ENCODE measurements around the gene HAND2.

HAND2 gene

DNA sequence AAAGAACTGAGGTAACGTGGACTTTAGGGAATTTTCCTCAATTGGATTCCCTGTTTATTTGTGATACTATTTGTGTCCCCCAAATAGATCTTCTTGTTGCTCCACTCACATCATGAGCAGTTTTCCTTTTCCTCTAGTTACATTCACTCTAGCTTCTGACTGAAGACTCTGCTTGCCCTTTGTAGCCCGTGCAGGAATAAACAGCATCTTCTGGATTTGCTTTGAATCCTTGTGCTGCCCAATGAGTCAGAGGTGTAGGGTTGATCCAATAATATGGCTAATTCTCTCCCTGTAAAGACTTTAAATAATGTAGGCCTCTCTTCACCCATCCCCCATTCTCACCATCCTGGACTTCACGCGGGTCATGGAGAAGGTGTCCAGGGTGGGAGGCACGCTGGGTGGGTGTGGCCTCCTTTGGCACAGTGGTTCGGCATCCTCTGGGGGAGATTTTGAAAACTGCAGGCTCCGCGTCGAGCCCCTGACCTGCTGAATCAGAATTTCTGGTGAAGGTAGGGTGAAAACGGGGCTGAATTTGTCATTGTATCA is 9.0 kb downstream of the HAND2 start:
- no peak for DNase-seq (ENCODE audit: low read depth)

DNA sequence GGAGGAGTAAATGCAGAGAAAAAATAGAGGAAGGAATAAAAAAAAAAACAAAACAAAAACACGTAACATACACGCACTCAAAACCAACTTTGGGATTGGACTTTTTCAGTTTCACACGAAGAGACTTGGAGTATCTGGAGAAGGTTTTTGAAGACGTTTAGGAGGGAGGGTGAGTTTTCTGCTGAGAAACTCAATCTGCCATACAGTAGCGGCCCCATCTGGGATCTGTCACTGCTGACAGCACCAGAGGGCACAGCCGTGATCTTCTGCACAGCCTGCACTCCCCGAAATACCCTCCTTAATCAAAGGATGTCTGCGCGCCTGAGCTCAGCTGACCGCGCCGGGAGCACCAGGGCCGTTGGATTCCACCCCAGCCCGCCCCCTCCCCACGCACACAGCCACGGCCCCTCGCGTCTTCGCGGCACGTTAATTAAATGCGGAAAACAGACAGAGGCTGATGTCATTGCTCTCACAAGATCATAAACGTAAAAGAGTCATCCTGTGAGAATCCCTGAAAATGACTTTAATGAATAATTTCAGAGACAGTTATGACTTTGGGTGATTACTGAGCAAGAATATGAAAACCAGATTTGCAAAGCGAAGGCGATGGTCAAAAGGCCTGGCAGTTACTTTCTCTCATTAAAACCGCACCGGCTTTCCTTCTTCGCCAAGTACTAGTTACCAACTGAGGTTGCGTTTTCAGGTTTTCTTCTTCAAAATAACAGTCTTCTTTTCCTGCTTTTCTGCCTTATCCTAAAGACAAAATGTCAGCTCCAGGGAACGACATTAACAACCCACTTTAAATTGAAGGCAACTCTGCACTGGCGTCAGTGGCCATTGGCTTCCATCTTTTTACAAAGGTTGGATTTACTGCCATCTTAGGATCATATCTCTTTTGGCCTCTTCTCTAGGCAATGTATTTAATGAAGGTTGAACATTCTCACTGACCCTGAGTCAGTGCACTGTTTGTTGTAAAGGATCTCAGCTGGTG is 10.6 kb downstream of the HAND2 start:
- no peak for DNase-seq (ENCODE audit: low read depth)

DNA sequence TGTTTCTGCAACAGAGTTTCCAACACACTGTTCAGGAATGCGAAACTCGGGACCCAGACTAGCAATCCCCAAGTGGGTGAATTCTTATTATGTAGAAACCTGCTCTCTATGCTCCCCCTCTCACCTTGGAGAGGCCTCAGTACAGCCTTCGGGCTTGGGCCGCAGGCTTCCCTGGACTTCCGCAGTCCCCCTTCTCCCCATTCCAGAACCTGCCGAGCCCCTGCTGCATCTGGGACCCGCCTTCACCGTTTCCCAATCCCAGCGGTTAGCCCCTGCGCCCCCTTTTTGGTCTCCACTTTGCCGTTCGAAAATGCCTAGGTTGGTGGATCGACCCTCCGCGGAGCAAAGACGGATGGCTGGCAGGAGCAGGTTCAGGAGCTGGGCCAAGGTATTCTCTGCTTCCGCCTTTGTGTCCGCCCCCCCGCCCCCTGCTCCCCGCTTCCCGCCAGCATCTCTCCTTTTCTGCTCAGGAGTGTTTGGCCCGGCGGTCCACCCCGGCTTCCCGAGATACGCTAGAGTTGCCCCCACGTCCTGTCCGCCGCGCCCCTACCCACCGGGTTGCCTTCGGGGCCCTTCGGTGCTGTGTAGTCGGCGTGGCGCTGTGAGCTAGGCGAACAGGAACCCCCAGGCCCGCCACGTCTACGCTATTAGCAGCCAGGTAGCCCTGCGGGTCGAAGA is 11.5 kb downstream of the HAND2 start:
- DNase-seq (ENCODE audit: low read depth) = no peak

DNA sequence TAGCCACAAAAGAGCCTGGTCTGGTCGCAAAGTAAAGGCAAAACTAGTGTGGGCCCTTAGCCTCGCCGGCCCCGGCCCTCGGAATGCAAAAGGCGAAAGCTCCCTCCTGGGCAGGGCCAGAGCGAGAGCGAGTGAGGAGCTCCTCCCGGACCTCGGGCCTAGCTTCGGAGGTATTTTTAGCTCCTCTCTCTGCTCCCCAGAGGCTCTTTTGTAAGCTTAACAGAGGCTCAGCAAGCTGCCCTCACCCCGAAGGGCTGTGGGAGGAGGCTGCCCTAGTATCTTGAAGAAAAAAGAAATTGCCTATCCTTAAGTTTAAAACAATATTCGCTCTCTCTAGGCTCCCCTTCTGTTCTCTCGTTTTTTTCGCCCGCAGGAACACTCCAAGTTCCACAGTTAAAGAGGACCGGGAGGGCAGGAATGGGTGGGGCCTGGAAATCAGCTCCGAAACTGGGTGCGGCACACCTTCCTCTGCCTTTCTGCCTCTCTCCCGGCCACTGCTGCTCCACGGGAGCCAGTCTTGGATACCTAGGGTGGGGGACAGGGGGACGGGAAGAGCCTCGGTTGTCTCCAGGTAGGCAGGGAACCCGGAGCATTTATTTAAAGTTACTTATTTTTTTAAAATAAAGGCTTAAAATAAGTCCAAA is 12.1 kb downstream of the HAND2 start:
- DNase-seq (ENCODE audit: low read depth) = no peak

DNA sequence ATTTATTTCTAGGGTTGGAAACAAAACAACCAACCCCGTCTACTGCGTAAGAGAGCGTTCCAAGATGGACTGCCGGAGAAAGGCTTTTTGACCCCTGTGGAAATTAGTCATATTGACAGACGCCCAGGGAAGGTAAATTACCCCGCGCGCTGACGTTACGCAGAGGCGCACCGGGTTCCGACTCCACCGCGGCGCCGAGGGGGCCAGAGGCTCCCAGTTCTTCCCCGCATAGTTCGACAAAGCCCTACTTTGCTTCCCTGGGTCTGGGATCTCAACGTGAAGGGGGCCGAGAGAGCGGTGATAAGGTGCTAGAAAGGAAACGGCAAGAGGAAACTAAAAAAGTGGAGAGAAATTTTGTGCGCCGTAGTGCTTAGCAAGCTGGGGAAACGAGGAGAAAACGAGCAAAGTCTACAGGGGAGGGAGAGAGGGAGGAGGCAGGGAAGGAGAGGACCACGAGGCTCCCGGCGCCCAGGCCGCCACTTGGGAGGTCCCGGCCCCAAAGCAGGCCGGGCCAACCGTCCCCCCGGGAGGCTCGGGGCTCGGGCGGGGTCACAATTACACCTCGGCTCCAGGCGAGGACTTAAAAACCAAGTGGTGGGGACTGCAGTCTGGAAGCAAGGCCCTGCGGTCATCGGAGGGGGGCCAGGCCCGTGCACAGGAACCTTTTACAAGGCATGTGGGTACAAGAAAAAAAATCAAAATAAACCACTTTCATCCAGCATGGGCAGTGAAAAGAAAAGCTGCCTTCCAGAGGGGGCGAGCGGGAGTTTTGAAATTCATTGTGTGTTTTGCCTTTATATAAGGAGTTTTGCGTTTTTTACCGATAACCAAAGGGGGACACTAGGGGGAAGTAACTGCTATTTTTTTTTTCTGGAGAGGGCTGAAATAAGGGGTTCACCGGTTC is 13.2 kb downstream of the HAND2 start:
- DNase-seq (ENCODE audit: low read depth) = no peak

DNA sequence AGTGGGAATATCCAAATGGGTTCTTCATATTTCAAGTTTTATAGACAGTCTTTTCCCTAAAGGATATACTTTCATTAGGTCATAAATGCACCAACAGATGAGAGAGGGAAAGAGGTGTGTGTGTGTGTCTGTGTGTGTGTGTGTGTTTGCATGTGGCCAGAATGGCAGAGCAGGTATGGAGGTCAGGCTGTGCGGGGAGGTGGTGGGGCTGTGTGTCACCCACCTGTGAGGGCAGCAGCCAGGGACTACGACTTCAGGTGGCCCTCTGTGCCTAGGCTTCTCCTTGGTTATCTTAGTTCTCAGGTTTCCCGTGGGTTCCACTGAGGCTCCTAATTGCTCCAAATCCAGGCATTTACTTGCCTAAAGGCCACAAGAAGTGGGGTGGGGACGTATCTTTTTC is 14.6 kb downstream of the HAND2 start:
- no peak for DNase-seq (ENCODE audit: low read depth)

DNA sequence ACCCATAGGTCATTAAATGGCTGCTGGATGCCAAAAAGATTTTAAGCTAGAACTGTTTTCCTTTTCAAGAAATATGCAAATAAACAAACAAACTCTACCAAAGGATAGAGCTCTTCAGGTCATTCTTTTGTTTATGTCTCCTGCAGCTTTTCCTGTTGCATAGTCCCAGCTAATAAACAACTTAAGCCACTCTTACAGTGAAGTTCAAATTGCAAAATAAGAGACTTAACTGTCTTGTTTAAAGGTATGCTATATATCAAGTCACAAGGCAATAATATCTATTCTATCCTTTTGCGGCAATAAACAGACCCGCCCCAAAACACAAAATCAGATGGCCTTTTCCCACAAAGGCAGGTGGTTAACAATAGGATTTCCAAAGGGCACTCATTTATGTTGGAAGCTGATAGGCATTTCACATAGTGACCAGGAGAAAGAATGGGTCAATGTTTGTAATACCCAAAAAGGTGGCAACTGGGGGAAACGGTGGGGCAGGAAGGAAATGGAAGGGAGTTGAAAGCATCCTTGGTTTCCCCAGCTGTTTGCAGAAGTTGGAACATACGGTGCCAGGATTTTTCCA is 15.3 kb downstream of the HAND2 start:
- DNase-seq (ENCODE audit: low read depth) = no peak

DNA sequence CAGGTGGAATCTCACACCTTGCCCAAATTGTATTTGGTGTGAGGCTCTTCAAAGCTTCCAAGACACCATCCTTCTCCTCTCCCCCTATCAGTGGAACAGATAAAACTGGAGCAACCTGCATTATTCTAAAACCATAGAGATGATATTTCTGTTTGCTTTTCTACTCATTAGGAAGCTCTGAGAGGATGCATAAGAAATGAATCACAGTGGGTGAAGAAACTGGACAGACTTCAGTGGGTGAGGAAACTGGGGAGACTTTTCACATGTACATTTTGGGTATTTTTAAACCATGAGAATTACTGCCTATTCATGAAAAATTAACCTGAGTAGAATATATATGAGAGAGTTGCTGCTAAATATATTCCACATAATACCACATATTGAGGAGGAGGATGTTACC is 16.4 kb downstream of the HAND2 start:
- DNase-seq (ENCODE audit: low read depth) = no peak

DNA sequence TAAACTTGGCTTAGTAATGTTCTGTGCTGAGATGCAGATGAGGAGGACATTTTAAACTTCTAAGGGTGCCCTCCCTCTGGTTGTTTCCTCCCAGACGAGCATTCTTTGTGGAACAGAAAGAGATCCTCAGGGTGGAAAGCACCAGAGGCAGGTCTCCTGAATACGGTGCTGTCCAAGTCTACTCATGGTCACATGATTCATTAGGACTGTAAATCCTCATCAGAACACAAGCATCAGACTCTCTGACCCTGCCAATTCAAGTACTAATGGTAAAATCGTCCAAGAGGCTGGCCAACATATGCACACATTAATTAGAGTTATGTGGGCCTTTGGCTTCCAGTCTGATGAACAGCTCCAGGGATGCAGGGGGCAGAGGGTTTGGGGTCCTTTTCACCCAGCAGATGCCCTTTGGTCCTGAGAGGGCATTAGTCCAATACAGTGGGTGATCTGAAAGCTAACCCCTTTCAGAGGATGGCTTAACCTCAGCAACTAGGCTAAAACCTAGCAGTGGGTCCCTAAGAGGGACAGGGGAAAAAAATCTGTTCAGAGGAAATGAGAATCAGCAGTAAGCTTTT is 18.2 kb downstream of the HAND2 start:
- no peak for DNase-seq (ENCODE audit: low read depth)

DNA sequence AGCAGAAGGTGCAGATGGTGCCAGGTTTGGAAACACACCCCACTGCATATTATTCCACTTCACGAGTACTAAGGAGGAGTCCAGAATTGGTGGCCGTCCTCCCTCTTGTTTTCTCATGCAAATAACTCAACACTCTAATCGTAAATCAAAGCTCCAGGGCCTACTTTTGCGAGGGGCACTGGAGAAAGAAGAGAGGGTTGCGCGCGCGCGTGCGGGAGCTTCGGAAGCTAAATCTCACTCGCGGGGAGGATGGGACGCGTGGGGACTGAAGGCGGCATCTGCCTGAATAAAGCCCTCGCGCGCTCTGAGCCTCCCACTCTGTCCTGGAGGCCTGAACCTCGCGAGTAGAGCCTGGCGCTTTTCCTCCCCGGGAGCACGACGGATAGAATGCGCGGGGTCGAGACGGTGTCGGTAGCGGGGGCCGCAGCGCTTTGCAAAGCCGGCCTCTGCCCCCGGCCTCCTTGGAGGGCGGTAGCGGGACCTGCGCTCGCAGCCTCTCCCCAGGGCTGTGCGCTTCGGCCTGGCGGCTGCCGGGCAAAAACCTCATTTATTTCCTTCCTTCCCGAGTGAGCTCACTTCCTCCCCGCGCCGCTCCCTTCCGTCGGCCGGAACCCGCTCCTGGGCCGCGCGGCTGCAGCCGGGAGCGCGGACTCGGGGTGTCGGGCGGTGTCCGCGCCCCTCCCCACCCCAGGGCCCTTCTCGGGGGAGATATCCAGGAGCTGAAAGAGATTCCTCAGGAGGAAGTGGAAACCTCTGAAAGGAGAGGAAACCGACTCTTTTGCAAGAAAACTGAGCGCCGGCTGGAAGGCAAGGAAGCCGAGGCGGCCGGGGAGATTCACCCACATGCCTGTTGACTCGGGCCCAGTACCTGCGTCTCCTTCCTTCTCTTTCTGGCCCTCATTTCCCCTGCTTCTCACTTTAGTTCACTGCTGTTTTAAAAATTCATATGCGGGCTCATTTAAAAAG is 20.7 kb downstream of the HAND2 start:
- no peak for DNase-seq (ENCODE audit: low read depth)

DNA sequence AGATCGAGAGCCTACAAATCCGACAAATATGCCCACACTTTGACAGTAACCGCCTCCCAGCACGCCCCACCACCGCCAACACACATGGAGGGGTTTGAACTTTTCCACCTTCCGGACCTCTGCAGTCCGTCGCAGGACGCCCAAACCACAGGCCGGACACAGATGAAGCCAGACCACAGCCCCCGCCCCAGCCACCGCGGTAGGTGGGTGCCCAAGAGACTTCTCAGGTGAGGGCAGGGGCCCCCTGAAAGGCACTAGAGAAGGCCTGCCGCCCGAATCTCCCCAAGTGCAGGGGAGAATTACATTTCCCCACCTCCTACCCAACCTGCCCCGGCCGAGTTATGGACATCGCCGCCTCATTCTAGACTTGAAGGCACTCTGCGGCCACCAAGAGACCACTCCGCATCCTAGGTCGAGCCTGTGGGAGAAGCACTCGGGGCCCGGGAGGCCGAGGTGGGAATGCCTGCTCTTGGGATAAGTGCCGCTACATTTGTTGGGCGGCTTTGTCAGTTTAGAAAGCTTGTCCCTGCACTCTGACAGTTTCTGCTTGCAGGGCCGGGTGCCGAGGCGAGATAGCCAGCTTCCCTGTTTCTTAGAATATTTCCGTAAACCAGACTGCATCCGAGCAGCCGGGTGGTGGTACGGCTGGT is 21.5 kb downstream of the HAND2 start:
- DNase-seq (ENCODE audit: low read depth) = no peak

DNA sequence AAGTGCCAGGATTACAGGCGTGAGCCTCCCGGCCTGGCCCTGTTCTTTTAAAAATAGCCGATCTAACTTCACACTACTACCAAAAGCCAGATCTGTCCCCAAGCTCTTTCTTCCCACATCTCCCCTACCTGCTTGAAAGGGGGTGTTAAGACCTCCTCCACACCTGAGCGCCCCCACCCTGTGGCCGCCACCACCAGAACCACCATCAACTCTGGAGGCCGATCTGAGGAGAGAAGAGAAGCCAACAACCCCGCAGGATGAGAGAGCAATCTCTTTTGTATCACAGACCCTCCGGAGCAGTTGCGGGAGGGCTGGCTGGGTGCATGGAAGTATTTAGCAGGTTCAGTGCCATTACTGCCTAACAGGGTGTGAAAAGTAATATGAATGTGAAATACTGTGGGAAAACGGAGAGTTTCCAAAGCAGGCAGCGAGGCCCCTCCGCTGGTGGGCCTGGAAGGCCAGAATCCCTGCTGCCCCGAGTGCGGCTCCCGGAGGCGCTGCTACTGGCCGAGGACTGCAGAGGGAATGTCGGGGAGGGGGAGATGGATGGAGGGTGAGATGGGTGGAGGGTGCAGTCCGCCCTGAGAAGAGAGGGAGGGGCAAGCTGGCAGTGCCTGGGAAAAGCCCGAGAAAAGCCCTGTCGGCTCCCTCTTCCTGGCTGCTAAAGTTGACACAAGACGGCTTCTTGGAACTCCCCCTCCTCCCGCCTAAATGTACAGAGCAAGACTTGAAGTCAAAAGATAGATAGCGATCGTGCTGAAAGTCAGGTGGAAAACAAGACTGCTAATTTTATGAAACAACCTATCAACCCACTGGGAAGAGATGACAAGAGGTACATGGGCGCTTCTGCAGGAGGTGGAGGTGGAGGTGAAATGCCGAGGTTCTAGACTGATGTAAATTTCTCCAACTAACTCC is 22.3 kb downstream of the HAND2 start:
- no peak for DNase-seq (ENCODE audit: low read depth)

DNA sequence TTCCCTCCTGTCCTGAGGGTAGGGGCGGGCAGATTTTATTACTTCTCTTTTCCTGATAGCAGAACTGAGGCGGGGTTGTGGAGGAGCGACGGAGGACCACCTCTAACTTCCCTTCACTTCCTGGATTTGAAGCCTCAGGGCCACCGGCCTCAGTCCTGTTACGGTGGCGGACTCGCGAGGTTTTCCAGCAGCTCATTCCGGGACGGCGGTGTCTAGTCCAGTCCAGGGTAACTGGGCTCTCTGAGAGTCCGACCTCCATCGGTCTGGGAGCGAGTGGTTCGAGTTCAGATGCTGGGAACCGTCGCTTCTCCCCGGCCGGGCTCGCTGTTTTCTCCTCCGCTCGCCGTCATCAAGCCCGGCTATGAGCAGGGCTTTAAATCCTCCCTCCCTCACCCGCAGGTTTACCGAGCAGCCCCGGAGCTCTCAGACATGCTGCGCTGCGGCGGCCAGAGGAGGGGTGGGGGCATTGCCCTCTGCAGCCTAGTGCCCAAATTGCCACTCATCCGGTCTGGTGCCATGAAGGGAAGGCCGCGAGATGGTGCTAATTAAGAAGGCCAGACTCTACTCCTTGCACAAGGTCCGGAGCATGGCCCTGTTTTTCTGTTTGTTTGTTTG is 23.3 kb downstream of the HAND2 start:
- DNase-seq (ENCODE audit: low read depth) = no peak

DNA sequence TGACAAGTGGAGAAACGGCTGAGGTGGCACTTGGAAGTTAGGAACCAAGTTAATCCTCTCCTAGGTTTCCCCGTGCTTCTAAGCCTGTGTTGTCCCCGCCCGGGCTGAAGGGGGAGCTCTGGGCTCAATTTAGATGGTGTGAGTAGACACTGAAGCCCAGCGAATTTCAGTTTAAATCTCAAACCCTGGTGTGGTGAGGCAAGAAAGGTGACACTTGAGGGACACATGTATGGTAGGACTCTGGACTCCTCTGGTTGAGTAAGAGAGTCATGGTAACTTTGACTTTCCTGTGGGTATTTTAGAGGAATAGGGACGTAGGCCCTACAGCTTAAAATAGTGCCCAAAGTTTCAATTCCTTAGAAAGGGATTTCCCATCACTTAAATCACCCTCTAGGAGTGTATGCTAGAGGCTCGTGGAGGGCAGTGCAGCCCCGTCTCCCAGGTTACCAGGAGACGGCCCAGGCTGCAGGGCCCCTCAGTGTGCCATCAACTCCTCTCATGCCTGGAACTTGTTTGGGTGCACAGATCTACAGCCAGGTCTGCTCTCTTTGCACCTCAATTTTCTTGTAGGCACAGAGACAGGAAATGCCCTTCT is 24.0 kb downstream of the HAND2 start:
- no peak for DNase-seq (ENCODE audit: low read depth)

DNA sequence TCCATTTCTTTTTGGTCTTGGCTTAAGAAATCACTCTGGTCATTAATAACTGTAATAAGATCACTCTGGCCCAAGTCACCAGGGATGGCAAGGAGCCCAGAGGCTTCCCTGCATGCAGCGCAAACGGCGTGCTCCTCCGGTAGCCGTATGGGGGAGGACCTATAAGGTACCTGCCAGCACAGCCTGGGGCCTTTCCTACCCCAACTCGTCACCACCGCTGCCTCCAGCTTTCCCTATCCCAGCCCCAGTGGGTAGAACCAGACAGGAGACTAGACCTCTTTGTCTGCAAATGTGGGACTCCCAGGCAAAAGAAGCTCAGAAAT is 25.9 kb downstream of the HAND2 start:
- DNase-seq (ENCODE audit: low read depth) = no peak

DNA sequence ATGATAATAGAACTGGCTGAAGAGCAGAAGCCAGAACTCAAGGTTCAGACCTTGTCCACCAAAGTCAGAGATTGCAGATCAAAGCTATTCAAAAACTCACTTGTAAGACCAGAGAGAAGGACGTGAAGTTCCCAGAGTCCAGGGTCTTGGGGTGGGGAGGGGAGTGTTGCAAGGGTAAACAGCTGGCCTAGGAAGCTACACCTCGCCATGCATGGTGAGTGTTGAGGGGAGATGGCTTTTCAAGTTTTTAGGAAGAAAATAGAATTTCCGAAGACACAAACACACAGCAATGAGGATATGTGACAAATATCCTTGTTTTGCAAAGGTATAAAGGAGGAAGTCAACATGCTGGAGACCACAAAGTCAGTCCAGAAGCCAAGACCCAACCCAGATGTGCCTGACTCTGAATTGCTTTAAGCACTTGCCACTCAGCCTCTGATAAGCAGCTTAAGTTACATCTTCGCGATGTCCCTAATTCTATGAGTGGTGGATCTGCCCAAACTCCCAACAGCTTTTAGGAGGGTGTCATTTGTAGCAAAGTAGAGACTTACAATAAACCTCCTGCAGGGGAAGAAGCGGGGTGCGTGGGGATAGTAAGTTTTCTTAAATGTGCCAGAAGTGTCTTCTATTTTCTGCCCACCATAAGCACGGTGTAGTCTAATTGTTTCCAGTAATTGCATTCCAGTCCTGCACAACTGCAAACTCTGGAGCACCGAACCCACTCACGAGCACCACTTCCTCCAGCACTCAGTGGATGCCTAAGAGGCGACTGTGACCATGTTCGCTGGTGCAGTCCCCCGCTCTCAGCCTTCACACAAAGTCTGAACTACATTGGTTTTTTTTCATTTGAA is 26.5 kb downstream of the HAND2 start:
- no peak for DNase-seq (ENCODE audit: low read depth)

Measured in stimulated activated CD8-positive, alpha-beta memory T cell treated with anti-CD3 and anti-CD28 coated beads, Interleukin-4, amount 100 ng/mL, for 24 hours (primary cell).